ENCODE results near the gene ADK.

DNA sequence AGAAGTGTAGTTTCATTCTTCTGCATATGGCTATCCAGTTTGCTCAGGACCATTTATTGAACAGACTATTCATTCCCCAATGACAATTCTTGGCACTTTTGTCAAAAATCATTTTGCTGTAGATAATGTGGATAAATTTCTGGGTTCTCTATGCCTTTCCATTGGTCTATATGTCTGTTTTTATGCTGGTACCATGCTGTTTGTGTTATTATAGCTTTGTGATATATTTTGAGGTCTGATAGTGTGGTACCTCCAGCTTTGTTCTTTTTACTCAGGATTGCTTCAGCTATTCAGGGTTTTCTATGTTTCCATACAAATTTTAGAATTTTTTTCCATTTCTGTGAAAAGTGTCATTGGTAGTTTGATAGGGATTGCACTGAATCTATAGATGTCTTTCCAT is 360.0 kb downstream of the ADK start:
- TF ChIP-seq, protein P1, sequence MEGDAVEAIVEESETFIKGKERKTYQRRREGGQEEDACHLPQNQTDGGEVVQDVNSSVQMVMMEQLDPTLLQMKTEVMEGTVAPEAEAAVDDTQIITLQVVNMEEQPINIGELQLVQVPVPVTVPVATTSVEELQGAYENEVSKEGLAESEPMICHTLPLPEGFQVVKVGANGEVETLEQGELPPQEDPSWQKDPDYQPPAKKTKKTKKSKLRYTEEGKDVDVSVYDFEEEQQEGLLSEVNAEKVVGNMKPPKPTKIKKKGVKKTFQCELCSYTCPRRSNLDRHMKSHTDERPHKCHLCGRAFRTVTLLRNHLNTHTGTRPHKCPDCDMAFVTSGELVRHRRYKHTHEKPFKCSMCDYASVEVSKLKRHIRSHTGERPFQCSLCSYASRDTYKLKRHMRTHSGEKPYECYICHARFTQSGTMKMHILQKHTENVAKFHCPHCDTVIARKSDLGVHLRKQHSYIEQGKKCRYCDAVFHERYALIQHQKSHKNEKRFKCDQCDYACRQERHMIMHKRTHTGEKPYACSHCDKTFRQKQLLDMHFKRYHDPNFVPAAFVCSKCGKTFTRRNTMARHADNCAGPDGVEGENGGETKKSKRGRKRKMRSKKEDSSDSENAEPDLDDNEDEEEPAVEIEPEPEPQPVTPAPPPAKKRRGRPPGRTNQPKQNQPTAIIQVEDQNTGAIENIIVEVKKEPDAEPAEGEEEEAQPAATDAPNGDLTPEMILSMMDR (IDR thresholded peaks at IDR 0.05) = no peak
- TF ChIP-seq POLR2A (IDR thresholded peaks at IDR 0.05) = no peak

All from gastroesophageal sphincter (tissue), 3 donors.